ENCODE results near the gene EFCAB6. TPM values are rescaled to one million over a fixed set of nuclear protein-coding genes. Genes with fewer than 3 reads are reported as not detected.

The EFCAB6 gene
- total and polyA plus RNA-seq, 10 donors: 0.07 to 2.8 (median 0.78) TPM

- H3K4me3 ChIP-seq: no peak overlapping the region
- TF ChIP-seq, protein P1, sequence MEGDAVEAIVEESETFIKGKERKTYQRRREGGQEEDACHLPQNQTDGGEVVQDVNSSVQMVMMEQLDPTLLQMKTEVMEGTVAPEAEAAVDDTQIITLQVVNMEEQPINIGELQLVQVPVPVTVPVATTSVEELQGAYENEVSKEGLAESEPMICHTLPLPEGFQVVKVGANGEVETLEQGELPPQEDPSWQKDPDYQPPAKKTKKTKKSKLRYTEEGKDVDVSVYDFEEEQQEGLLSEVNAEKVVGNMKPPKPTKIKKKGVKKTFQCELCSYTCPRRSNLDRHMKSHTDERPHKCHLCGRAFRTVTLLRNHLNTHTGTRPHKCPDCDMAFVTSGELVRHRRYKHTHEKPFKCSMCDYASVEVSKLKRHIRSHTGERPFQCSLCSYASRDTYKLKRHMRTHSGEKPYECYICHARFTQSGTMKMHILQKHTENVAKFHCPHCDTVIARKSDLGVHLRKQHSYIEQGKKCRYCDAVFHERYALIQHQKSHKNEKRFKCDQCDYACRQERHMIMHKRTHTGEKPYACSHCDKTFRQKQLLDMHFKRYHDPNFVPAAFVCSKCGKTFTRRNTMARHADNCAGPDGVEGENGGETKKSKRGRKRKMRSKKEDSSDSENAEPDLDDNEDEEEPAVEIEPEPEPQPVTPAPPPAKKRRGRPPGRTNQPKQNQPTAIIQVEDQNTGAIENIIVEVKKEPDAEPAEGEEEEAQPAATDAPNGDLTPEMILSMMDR (IDR thresholded peaks at IDR 0.05 in 8 of 11, conservative IDR thresholded peaks at IDR 0.05 in 3 of 11): no peak
- TF ChIP-seq POLR2AphosphoS5 (IDR thresholded peaks at IDR 0.05) (no peak), POLR2A (IDR thresholded peaks at IDR 0.05) (no peak)
- H3K9me3 ChIP-seq: peaks cover 0 to 15% (median 10%) of the 10 kb centered on the region in 8 donors
- DNase-seq: no peak
- intact Hi-C loops (cut with DNase I; ENCODE audit: low total_unique reads): no loop called here
- H3K27me3 ChIP-seq (replicated peaks in 1 of 7): no peaks in the 10 kb centered on the region
- 73 to 81% (median 79%) methylated on average over 6 of the region's 6 CpGs for WGBS, 5 donors
- no peak overlapping the region for H3K27ac ChIP-seq
- no peaks in the 10 kb centered on the region for H3K36me3 ChIP-seq
- no peaks in the 10 kb centered on the region for H3K4me1 ChIP-seq
Measured at GRCh38 chr22:43681731-43682360, 130.3 kb downstream of the EFCAB6 start.

DNA sequence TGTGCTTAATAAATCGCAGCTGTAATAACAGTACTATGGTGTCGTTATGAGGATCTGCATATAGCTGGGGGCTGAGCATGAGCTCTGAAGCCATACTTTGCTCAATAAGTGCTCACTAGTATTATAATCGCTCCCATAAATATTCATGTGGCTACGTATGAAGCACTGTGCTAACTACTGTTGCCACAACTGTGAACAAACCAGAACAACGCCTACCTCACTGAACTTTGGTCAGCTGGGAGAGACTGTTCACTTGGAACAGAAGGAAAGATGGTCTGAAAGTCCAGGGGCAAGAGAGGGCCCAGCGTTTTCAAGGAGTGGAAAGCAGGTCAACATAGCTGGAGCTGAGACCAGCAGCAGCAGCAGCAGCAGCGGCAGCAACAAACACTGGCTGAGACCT lies 141.6 kb downstream of the EFCAB6 start:
- no peak for DNase-seq
- Histone ChIP-seq H3K36me3 (no peaks in the 10 kb centered on the region), H3K4me3 (no peak overlapping the region), H3K9me3 (peaks cover 0 to 6% (median 0%) of the 10 kb centered on the region in 8 donors), H3K27ac (no peak overlapping the region), H3K27me3 (replicated peaks in 1 of 7) (no peaks in the 10 kb centered on the region), H3K4me1 (no peaks in the 10 kb centered on the region)
- intact Hi-C loops (cut with DNase I; ENCODE audit: low total_unique reads): no loop called here
- TF ChIP-seq POLR2AphosphoS5 (IDR thresholded peaks at IDR 0.05): no peak
- TF ChIP-seq, protein P1 (IDR thresholded peaks at IDR 0.05 in 8 of 11, conservative IDR thresholded peaks at IDR 0.05 in 3 of 11): no peak
- TF ChIP-seq POLR2A (IDR thresholded peaks at IDR 0.05): no peak
- 71 to 91% (median 90%) methylated on average over 7 of the region's 7 CpGs for WGBS, 5 donors

DNA sequence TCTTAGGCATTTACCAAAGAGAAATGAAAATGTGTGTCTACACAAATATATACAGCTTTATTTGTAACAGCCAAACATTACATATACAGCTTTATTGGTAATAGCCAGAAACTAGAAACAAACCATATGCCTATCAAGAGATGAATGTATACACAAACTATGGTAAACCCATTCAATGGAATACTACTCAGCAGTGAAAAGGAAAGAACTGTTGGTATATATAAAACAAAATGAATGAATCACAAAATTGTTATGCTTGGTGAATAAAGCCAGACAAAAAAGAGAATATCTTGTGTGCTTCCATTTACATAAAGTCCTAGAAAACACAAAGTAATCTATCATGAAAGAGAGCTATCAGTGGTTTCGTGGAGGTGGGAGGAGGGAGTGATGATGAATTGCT lies 142.9 kb downstream of the EFCAB6 start:
- TF ChIP-seq, protein P1 (IDR thresholded peaks at IDR 0.05 in 8 of 11, conservative IDR thresholded peaks at IDR 0.05 in 3 of 11): no peak
- TF ChIP-seq POLR2AphosphoS5 (IDR thresholded peaks at IDR 0.05): no peak
- TF ChIP-seq POLR2A (IDR thresholded peaks at IDR 0.05): no peak
- intact Hi-C loops (cut with DNase I; ENCODE audit: low total_unique reads): no loop called here
- H3K27ac ChIP-seq: no peak overlapping the region
- peaks cover 0 to 6% (median 0%) of the 10 kb centered on the region in 8 donors for H3K9me3 ChIP-seq
- H3K4me3 ChIP-seq: no peak overlapping the region
- no peaks in the 10 kb centered on the region for H3K27me3 ChIP-seq (replicated peaks in 1 of 7)
- DNase-seq: no peak
- no peaks in the 10 kb centered on the region for H3K36me3 ChIP-seq
- WGBS, 5 donors: 41 to 90% (median 82%) methylated on average over 1 of the region's 1 CpG
- H3K4me1 ChIP-seq: no peaks in the 10 kb centered on the region

DNA sequence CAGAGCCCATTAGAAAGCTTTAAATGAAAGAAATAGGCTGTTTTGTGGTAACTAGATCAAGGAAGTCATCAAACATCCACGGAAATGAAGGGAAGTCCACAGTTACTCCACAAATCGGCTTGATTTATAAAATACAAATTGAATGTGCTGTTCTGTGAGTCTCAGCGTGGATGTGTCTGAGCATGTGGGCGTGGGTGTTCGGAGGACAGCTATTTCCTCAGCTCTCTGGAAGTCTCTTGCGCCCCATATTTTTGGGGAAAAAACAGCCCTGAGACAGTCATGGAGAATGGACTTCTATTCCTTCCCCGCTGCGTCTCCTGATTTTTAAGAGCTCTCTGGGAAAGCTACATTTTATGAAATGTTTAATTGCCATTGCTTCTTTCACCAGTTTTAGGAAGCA lies 144.4 kb downstream of the EFCAB6 start:
- H3K4me3 ChIP-seq: no peak overlapping the region
- intact Hi-C loops (cut with DNase I; ENCODE audit: low total_unique reads): no loop called here
- WGBS, 5 donors: 72 to 82% (median 80%) methylated on average over 8 of the region's 8 CpGs

More for the DNA sequence above, 144.4 kb downstream of the EFCAB6 start:
- DNase-seq: no peak
- TF ChIP-seq POLR2A (IDR thresholded peaks at IDR 0.05): no peak
- Histone ChIP-seq H3K9me3 (peaks cover 0 to 6% (median 0%) of the 10 kb centered on the region in 8 donors), H3K27ac (no peak overlapping the region), H3K27me3 (replicated peaks in 1 of 7) (no peaks in the 10 kb centered on the region), H3K4me1 (no peaks in the 10 kb centered on the region), H3K36me3 (no peaks in the 10 kb centered on the region)
